ENCODE results near the gene ITIH4.

DNA sequence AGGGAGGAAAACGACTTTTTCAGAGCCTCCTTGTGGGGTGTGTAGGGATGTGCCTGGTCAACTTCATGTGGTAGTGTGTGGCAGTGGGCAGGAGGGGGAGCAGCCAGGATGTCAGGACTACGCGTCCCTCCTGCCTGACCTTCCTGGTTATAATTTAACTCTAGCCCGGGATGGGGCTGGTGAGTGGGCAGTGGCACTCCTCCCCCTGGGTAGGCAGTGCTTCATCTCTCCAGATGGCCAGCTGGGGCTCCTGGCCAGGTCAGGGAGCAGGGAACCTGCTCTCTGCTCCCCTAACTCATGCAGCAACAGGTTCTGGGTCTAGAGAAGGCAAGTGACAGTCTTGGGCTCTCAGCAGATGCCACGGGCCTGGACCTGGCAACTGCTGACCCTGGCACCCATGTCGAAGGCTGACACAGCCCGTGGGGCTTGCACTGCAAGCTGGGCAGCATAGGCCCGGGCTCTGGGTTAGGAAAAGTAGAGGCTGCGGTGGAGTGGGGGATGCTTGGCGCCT, 2.6 kb downstream of the ITIH4 start:
- TF ChIP-seq TEAD4 (IDR thresholded peaks at IDR 0.05; ENCODE audit: borderline replicate concordance, insufficient read depth) (no peak), EZH2phosphoT487 (IDR thresholded peaks at IDR 0.05; ENCODE audit: borderline replicate concordance, low read depth) (no peak), GABPA (IDR thresholded peaks at IDR 0.05; ENCODE audit: low read depth) (no peak)
- TF ChIP-seq, protein P1, sequence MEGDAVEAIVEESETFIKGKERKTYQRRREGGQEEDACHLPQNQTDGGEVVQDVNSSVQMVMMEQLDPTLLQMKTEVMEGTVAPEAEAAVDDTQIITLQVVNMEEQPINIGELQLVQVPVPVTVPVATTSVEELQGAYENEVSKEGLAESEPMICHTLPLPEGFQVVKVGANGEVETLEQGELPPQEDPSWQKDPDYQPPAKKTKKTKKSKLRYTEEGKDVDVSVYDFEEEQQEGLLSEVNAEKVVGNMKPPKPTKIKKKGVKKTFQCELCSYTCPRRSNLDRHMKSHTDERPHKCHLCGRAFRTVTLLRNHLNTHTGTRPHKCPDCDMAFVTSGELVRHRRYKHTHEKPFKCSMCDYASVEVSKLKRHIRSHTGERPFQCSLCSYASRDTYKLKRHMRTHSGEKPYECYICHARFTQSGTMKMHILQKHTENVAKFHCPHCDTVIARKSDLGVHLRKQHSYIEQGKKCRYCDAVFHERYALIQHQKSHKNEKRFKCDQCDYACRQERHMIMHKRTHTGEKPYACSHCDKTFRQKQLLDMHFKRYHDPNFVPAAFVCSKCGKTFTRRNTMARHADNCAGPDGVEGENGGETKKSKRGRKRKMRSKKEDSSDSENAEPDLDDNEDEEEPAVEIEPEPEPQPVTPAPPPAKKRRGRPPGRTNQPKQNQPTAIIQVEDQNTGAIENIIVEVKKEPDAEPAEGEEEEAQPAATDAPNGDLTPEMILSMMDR (IDR thresholded peaks at IDR 0.05) = no peak

All from SK-N-SH (cell line).